ENCODE results near the gene CHRNB2. TPM values are rescaled to one million over a fixed set of nuclear protein-coding genes. Genes with fewer than 3 reads are reported as not detected.

The CHRNB2 gene
- total and polyA plus RNA-seq, 9 of the 15 experiments (the other 6 are each of a cell fraction or from before 2014, with no cell fraction given): 0.01 TPM; not detected in 8

DNA sequence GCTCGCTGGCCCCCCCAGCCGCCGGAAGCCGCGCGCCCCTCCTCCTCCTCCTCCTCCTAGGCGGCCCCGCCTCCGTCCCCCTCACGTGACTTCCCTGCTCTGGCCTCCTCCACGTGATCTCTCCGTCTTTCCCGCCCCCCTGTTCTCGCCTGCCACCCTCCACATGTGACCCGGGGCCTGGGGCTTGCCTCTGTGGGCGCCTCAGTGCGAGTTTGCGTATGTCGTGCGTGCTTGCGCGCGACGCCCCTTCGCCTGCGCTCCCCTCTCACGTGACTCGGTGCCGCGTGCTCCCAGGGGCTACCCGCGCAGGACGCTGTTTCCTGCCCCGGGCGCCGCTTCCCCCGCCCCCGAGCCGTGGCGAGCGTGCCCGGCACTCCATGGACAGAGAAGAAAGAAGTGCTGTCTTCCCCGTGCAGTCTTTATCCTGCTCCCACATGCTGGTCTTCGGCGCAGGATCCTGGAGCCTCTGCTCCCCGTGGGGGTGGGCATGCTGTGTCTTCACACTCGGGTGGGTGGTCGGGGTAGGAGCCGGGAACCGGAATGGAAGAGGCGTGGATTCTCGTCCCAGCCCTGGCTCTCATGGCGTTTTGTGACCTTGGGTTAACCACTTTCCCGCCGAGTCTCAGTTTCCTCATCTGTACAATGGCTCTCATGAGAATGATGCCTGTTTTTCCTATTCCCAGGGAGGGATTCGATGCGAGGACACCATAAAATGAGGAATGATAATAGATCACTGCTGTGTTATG, 8.7 kb upstream of the CHRNB2 start (continued):
- TF ChIP-seq NFE2L1 (tag; IDR thresholded peaks at IDR 0.05; ENCODE audit: borderline replicate concordance, low read depth): no peak
- TF ChIP-seq, protein P1, sequence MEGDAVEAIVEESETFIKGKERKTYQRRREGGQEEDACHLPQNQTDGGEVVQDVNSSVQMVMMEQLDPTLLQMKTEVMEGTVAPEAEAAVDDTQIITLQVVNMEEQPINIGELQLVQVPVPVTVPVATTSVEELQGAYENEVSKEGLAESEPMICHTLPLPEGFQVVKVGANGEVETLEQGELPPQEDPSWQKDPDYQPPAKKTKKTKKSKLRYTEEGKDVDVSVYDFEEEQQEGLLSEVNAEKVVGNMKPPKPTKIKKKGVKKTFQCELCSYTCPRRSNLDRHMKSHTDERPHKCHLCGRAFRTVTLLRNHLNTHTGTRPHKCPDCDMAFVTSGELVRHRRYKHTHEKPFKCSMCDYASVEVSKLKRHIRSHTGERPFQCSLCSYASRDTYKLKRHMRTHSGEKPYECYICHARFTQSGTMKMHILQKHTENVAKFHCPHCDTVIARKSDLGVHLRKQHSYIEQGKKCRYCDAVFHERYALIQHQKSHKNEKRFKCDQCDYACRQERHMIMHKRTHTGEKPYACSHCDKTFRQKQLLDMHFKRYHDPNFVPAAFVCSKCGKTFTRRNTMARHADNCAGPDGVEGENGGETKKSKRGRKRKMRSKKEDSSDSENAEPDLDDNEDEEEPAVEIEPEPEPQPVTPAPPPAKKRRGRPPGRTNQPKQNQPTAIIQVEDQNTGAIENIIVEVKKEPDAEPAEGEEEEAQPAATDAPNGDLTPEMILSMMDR (IDR thresholded peaks at IDR 0.05 in 2 of 3, conservative IDR thresholded peaks at IDR 0.05 in 1 of 3; ENCODE audit: insufficient read depth in 2 of 3, low read depth in 1 of 3, low read length in 3 of 3): 0 out of 6 replicates have a peak, but pooled peaks of 1 of the 3 experiments have one; percentile 6
- no peak for TF ChIP-seq RAD21 (CRISPR knock-in tag; conservative IDR thresholded peaks at IDR 0.05 in 1 of 2, IDR thresholded peaks at IDR 0.05 in 1 of 2)
- TF ChIP-seq FIP1L1 (IDR thresholded peaks at IDR 0.05; ENCODE audit: low read depth, low read length, poor library complexity, severe bottlenecking): peak; percentile 72
- peak; percentile 100 for TF ChIP-seq VEZF1 (CRISPR knock-in tag; IDR thresholded peaks at IDR 0.05)
- TF ChIP-seq, protein P2, sequence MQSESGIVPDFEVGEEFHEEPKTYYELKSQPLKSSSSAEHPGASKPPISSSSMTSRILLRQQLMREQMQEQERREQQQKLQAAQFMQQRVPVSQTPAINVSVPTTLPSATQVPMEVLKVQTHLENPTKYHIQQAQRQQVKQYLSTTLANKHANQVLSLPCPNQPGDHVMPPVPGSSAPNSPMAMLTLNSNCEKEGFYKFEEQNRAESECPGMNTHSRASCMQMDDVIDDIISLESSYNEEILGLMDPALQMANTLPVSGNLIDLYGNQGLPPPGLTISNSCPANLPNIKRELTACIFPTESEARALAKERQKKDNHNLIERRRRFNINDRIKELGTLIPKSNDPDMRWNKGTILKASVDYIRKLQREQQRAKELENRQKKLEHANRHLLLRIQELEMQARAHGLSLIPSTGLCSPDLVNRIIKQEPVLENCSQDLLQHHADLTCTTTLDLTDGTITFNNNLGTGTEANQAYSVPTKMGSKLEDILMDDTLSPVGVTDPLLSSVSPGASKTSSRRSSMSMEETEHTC (IDR thresholded peaks at IDR 0.05): peak; percentile 99
- no peak for TF ChIP-seq SMARCC2 (IDR thresholded peaks at IDR 0.05; ENCODE audit: low read depth)
- no peak for TF ChIP-seq ZNF75A (CRISPR knock-in tag; IDR thresholded peaks at IDR 0.05)
- no peak for TF ChIP-seq THRB (CRISPR knock-in tag; conservative IDR thresholded peaks at IDR 0.05)
